Neural crest cell (in vitro differentiated cells): ENCODE measurements around the gene DCTPP1. TPM values are rescaled to one million over a fixed set of nuclear protein-coding genes. Genes with fewer than 3 reads are reported as not detected.

Source experiments
- DNase-seq: peaks from one replicate; pipeline ENCODE4 v3.0.0; 2021; ENCODE audit warnings: low read depth, mixed read lengths, low spot score
- H3K27ac Mint-ChIP-seq: one replicate; pipeline ENCODE4 v1.8.0; 2021; ENCODE audit warnings: mild to moderate bottlenecking, mixed read lengths; ENCODE audit not compliant: unreplicated experiment
- H3K27me3 Mint-ChIP-seq: 2 replicates; pipeline ENCODE4 v1.8.0; 2021; ENCODE audit warnings: low read depth, mild to moderate bottlenecking, mixed read lengths
- H3K36me3 Mint-ChIP-seq: 2 replicates; pipeline ENCODE4 v1.8.0; 2021; ENCODE audit warnings: low read depth, mild to moderate bottlenecking, mixed read lengths
- H3K4me1 Mint-ChIP-seq: 2 replicates; pipeline ENCODE4 v1.8.0; 2021; ENCODE audit warnings: mixed read lengths
- H3K4me3 Mint-ChIP-seq: one replicate; pipeline ENCODE4 v1.8.0; 2021; ENCODE audit warnings: mild to moderate bottlenecking, mixed read lengths
- H3K9me3 Mint-ChIP-seq: 2 replicates; pipeline ENCODE4 v1.8.0; 2021; ENCODE audit warnings: mixed read lengths
- total RNA-seq: library from RNA; stranded (reverse); gene quantifications from 2 replicates; pipeline ENCODE4 v1.2.1, GENCODE V29; 2021
- TF ChIP-seq, protein P1 (sequence below): fragments of 200-600 bp; sonication (generic); conservative IDR thresholded peaks from 2 replicates; pipeline ENCODE4 v1.5.0; 2021; ENCODE audit warnings: antibody characterized with exemption, mild to moderate bottlenecking

The DCTPP1 gene
- total RNA-seq, 1 donor from 2014 or later = 94.3 TPM

GRCh38 chr16:30377812-30378235 is 52.0 kb downstream of the DCTPP1 start:
- Mint-ChIP-seq H3K27me3 (no peaks in the 10 kb centered on the region), H3K4me1 (peaks cover 39% of the 10 kb centered on the region), H3K4me3 (peak overlapping the region; percentile 99), H3K36me3 (peaks cover 3% of the 10 kb centered on the region), H3K27ac (peak overlapping the region; percentile 100), H3K9me3 (no peaks in the 10 kb centered on the region)
- peak; percentile 75 for DNase-seq
- TF ChIP-seq, protein P1, sequence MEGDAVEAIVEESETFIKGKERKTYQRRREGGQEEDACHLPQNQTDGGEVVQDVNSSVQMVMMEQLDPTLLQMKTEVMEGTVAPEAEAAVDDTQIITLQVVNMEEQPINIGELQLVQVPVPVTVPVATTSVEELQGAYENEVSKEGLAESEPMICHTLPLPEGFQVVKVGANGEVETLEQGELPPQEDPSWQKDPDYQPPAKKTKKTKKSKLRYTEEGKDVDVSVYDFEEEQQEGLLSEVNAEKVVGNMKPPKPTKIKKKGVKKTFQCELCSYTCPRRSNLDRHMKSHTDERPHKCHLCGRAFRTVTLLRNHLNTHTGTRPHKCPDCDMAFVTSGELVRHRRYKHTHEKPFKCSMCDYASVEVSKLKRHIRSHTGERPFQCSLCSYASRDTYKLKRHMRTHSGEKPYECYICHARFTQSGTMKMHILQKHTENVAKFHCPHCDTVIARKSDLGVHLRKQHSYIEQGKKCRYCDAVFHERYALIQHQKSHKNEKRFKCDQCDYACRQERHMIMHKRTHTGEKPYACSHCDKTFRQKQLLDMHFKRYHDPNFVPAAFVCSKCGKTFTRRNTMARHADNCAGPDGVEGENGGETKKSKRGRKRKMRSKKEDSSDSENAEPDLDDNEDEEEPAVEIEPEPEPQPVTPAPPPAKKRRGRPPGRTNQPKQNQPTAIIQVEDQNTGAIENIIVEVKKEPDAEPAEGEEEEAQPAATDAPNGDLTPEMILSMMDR = no peak

GRCh38 chr16:30377050-30377811 is 52.6 kb downstream of the DCTPP1 start:
- peaks cover 41% of the 10 kb centered on the region for H3K4me1 Mint-ChIP-seq
- peak overlapping the region; percentile 99 for H3K4me3 Mint-ChIP-seq
- no peaks in the 10 kb centered on the region for H3K9me3 Mint-ChIP-seq
- peaks cover 3% of the 10 kb centered on the region for H3K36me3 Mint-ChIP-seq
- no peak for DNase-seq
- TF ChIP-seq, protein P1 = no peak
- H3K27me3 Mint-ChIP-seq = no peaks in the 10 kb centered on the region
- peak overlapping the region; percentile 100 for H3K27ac Mint-ChIP-seq

DNA sequence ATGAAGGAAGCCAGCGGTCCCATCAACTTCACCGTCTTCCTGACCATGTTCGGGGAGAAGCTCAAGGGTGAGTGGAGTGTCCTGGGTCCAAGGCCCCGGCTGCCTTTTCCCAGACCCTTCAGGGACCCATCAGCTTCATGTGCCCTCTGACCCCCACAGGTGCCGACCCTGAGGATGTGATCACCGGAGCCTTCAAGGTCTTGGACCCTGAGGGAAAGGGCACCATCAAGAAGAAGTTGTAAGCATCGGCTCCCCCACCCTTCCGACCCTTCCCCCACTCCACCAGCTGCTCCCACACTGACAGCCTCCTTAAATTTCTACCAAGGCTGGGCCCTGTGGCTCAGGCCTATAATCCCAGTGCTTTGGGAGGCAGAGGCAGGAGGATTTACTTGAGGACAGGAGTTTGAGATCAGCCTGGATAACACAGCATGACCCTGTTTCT is 53.3 kb downstream of the DCTPP1 start:
- peaks cover 45% of the 10 kb centered on the region for H3K4me1 Mint-ChIP-seq
- H3K4me3 Mint-ChIP-seq = no peak overlapping the region
- no peaks in the 10 kb centered on the region for H3K27me3 Mint-ChIP-seq
- TF ChIP-seq, protein P1 = no peak
- H3K9me3 Mint-ChIP-seq = no peaks in the 10 kb centered on the region
- no peak overlapping the region for H3K27ac Mint-ChIP-seq
- H3K36me3 Mint-ChIP-seq = peaks cover 3% of the 10 kb centered on the region
- no peak for DNase-seq

- Mint-ChIP-seq H3K27me3 (no peaks in the 10 kb centered on the region), H3K9me3 (no peaks in the 10 kb centered on the region), H3K27ac (no peak overlapping the region), H3K4me3 (peak overlapping the region; percentile 68), H3K4me1 (peaks cover 45% of the 10 kb centered on the region), H3K36me3 (peaks cover 3% of the 10 kb centered on the region)
- TF ChIP-seq, protein P1 = no peak
- no peak for DNase-seq
Observed at GRCh38 chr16:30375864-30376263, 54.0 kb downstream of the DCTPP1 start.

GRCh38 chr16:30374538-30374937 is 55.3 kb downstream of the DCTPP1 start, which contains the start of gene MYL11:
TSS of gene MYL11 (plus strand) at chr16:30374802. CDS start at chr16:30374858, 56 bp downstream.
- H3K4me3 Mint-ChIP-seq = peak within 1 kb of the TSS; percentile 68
- no peak for DNase-seq
- peaks cover 35% of the 10 kb centered on the region for H3K4me1 Mint-ChIP-seq
- peak within 1 kb of the TSS; percentile 51 for H3K27ac Mint-ChIP-seq
- TF ChIP-seq, protein P1 = no peak
- no peaks in the 10 kb centered on the region for H3K27me3 Mint-ChIP-seq
- no peaks in the 10 kb centered on the region for H3K9me3 Mint-ChIP-seq
- H3K36me3 Mint-ChIP-seq = no peaks in the 10 kb centered on the region

Other genes starting within 250 kb of the DCTPP1 start
- 25.2 and 25.8 TPM in 2 replicates for gene CORO1A, start 246.4 kb downstream of the DCTPP1 start, total RNA-seq
- 103 and 118 TPM in 2 replicates for gene BOLA2B, start 236.4 kb downstream of the DCTPP1 start, total RNA-seq
- 45.0 and 69.1 TPM in 2 replicates for gene SLX1A, start 236.2 kb downstream of the DCTPP1 start, total RNA-seq
- gene SULT1A3, start 230.8 kb downstream of the DCTPP1 start, total RNA-seq = 23.9 and 26.4 TPM in 2 replicates
- gene NPIPB13, start 181.6 kb downstream of the DCTPP1 start, total RNA-seq = 11.2 and 15.4 TPM in 2 replicates
- gene CD2BP2, start 74.7 kb downstream of the DCTPP1 start, total RNA-seq = 74.8 and 85.2 TPM in 2 replicates
- gene TBC1D10B, start 59.5 kb downstream of the DCTPP1 start, total RNA-seq = 39.7 and 45.6 TPM in 2 replicates
- gene MYL11, start 55.2 kb downstream of the DCTPP1 start, total RNA-seq = not detected in 2 replicates
- 2.3 and 2.9 TPM in 2 replicates for gene SEPTIN1, start 47.5 kb downstream of the DCTPP1 start, total RNA-seq
- 59.9 and 60.9 TPM in 2 replicates for gene ZNF48, start 34.6 kb downstream of the DCTPP1 start, total RNA-seq
- 17.5 and 18.9 TPM in 2 replicates for gene ZNF771, start 22.4 kb downstream of the DCTPP1 start, total RNA-seq
- gene SEPHS2, start 15.8 kb upstream of the DCTPP1 start, total RNA-seq = 29.6 and 30.5 TPM in 2 replicates
- gene ITGAL, start 42.7 kb upstream of the DCTPP1 start, total RNA-seq = not detected in 2 replicates
- gene ZNF768, start 96.5 kb upstream of the DCTPP1 start, total RNA-seq = 64.0 and 68.5 TPM in 2 replicates
- gene ZNF747, start 104.8 kb upstream of the DCTPP1 start, total RNA-seq = 10.5 and 11.3 TPM in 2 replicates
- gene ZNF764, start 128.3 kb upstream of the DCTPP1 start, total RNA-seq = 20.7 and 22.3 TPM in 2 replicates
- gene ZNF688, start 141.7 kb upstream of the DCTPP1 start, total RNA-seq = 13.4 and 14.3 TPM in 2 replicates
- 37.6 and 38.3 TPM in 2 replicates for gene ZNF785, start 155.7 kb upstream of the DCTPP1 start, total RNA-seq
- gene ZNF689, start 180.4 kb upstream of the DCTPP1 start, total RNA-seq = 23.0 and 23.2 TPM in 2 replicates
- gene PRR14, start 220.9 kb upstream of the DCTPP1 start, total RNA-seq = 62.8 and 67.0 TPM in 2 replicates
- gene FBRS, start 228.4 kb upstream of the DCTPP1 start, total RNA-seq = 63.6 and 67.1 TPM in 2 replicates